Kidney capillary endothelial cell (primary cell): ENCODE measurements around the gene LBR.

ENCODE experiments used
- DNase-seq: peaks from one replicate; pipeline ENCODE4 v3.0.0-alpha.2; 2018; ENCODE audit warnings: low spot score

The LBR gene

GRCh38 chr1:225445639-225446594 is 18.1 kb upstream of the LBR start:
- DNase-seq = no peak

GRCh38 chr1:225442123-225442505 is 14.3 kb upstream of the LBR start:
- no peak for DNase-seq

GRCh38 chr1:225441314-225442122 is 13.7 kb upstream of the LBR start:
- no peak for DNase-seq

- no peak for DNase-seq
These were observed 12.8 kb upstream of the LBR start for GRCh38 chr1:225440380-225441221.

GRCh38 chr1:225437710-225438437 is 10.0 kb upstream of the LBR start:
- DNase-seq = peak; percentile 42

- no peak for DNase-seq
These were observed 8.1 kb upstream of the LBR start for GRCh38 chr1:225435957-225436392.

- DNase-seq = no peak
These were observed 7.6 kb upstream of the LBR start for GRCh38 chr1:225435487-225435886.

- DNase-seq = no peak
These were observed 7.2 kb upstream of the LBR start for GRCh38 chr1:225435076-225435475.

GRCh38 chr1:225434046-225434445 is 6.2 kb upstream of the LBR start:
- no peak for DNase-seq

GRCh38 chr1:225431081-225431863 is 3.4 kb upstream of the LBR start:
- no peak for DNase-seq

- no peak for DNase-seq
These were observed 2.5 kb upstream of the LBR start for GRCh38 chr1:225430301-225430700.

GRCh38 chr1:225428881-225429455 is 1.1 kb upstream of the LBR start:
- DNase-seq = no peak

GRCh38 chr1:225428068-225428880 is 436 bp upstream of the LBR start:
- peak; percentile 84 for DNase-seq

GRCh38 chr1:225426395-225427234 is 1.2 kb downstream of the LBR start:
- DNase-seq = no peak

GRCh38 chr1:225425201-225425786 is 2.5 kb downstream of the LBR start:
- DNase-seq = no peak

- DNase-seq = no peak
These were observed 3.2 kb downstream of the LBR start for GRCh38 chr1:225424562-225425200.

GRCh38 chr1:225423518-225423855 is 4.4 kb downstream of the LBR start:
- DNase-seq = no peak
